ENCODE measurements around the gene CFAP58.

Gene CFAP58

GRCh38 chr10:104487794-104488438 lies 134.3 kb downstream of the CFAP58 start:
- no peak for DNase-seq (ENCODE audit: low read depth)

- no peak for DNase-seq (ENCODE audit: low read depth)
Observed at GRCh38 chr10:104488439-104488832, 134.8 kb downstream of the CFAP58 start.

GRCh38 chr10:104492329-104492940 lies 138.8 kb downstream of the CFAP58 start:
- no peak for DNase-seq (ENCODE audit: low read depth)

GRCh38 chr10:104498347-104499081 lies 144.9 kb downstream of the CFAP58 start:
- no peak for DNase-seq (ENCODE audit: low read depth)

- DNase-seq (ENCODE audit: low read depth) = no peak
Observed at GRCh38 chr10:104501449-104501848, 147.8 kb downstream of the CFAP58 start.

- no peak for DNase-seq (ENCODE audit: low read depth)
Observed at GRCh38 chr10:104501864-104502579, 148.4 kb downstream of the CFAP58 start.

GRCh38 chr10:104502907-104503306 lies 149.3 kb downstream of the CFAP58 start:
- DNase-seq (ENCODE audit: low read depth) = no peak

All from iris pigment epithelial cell (primary cell).